ENCODE data around the gene TSPAN14.

TSPAN14 gene

DNA sequence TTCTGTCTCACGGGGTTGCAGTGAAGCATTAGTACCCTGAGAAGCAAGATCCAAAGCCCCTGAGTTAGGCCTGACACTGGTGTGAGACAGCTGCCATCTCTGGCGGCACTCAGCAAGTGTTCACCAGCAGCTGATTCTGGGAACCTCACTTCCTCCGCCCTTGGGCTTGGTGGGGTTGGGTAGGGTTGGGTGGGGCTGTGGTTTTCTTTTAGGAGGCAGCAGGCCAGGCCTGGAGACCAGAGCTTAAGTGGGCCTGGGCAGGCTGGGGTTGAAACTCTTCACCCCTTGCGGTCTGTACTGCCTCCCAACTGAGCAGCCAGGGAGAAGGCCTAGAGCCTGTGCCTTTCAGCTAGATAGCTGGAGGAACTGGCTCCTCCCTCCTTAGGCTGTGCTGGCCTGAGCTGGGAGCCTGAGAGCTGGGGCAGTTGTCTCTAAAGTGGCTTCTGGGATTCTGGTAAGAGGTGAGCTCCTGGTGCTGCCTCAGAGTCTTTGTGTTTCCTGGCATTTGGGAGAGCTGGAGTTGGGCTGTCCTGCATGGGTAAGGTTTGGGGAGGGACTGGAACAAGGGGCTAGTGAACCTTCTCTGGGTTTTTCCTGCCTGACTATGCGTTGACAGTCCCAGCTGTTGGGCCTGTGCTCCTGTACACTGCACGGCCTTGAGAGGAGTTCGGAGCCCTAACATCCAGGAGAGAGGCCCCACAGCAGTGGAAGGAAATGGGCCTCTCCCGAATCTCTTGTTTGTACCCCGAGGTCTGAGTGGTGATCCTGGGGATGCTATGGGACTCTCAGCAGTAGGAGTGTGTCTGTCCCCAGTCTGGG lies 5.1 kb downstream of the TSPAN14 start:
- Histone ChIP-seq H3K4me3 (ENCODE audit: low read length) (no peak overlapping the region), H3K9me3 (ENCODE audit: control insufficient read depth, low read depth, low read length) (no peaks in the 10 kb centered on the region), H3K27ac (ENCODE audit: low read length) (no peak overlapping the region), H3K4me1 (ENCODE audit: control insufficient read depth, low read depth, low read length) (peaks cover 66% of the 10 kb centered on the region), H3K36me3 (ENCODE audit: control insufficient read depth, low read depth, low read length) (no peaks in the 10 kb centered on the region), H3K9ac (ENCODE audit: low read length) (no peak overlapping the region), H3K27me3 (ENCODE audit: control insufficient read depth, insufficient read depth, low read length) (peaks cover 9% of the 10 kb centered on the region)

DNA sequence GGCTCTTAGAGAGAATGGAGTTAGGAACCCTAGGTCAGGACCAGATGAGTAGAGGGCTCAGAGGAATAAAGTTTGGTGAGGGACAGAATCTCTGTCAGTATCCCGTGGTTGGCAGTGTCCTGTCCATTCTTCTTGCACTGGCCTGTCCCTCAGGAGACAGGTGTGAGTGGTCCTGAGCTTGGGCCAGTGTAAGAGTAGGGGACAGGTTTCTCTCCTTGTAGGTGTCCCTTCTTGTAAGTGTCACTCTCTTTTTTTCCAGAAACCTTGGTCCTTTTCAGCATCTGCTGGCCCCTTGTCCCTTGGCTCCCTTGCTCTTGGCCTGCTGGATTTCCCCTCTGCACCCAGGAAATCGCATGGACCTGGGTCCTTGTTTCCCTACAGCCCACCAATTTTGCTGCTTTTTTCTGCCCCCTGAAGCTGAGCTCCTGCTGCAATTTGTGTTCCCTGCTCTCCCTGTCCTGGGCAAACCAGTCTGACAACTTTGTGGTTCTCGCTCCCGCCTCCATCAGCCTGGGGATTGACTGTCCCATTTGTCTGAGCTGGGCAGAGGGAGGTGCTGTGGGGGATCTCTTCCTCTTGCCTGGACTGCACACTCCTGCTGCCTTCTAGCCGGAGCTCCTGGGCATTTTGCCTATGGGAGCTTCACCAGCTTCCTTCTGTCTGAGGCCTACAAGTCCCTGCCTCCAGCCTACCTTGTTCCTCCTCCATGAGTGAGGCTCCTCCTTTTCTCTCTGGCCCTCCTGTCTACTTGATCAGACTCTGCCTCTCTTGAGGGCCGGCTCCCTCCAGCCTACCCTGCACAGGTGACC lies 6.5 kb downstream of the TSPAN14 start:
- Histone ChIP-seq H3K27me3 (ENCODE audit: control insufficient read depth, insufficient read depth, low read length) (peaks cover 6% of the 10 kb centered on the region), H3K4me1 (ENCODE audit: control insufficient read depth, low read depth, low read length) (peaks cover 74% of the 10 kb centered on the region), H3K4me3 (ENCODE audit: low read length) (peak overlapping the region; percentile 28), H3K27ac (ENCODE audit: low read length) (peak overlapping the region; percentile 32), H3K9ac (ENCODE audit: low read length) (peak overlapping the region; percentile 8), H3K36me3 (ENCODE audit: control insufficient read depth, low read depth, low read length) (no peaks in the 10 kb centered on the region), H3K9me3 (ENCODE audit: control insufficient read depth, low read depth, low read length) (no peaks in the 10 kb centered on the region)

DNA sequence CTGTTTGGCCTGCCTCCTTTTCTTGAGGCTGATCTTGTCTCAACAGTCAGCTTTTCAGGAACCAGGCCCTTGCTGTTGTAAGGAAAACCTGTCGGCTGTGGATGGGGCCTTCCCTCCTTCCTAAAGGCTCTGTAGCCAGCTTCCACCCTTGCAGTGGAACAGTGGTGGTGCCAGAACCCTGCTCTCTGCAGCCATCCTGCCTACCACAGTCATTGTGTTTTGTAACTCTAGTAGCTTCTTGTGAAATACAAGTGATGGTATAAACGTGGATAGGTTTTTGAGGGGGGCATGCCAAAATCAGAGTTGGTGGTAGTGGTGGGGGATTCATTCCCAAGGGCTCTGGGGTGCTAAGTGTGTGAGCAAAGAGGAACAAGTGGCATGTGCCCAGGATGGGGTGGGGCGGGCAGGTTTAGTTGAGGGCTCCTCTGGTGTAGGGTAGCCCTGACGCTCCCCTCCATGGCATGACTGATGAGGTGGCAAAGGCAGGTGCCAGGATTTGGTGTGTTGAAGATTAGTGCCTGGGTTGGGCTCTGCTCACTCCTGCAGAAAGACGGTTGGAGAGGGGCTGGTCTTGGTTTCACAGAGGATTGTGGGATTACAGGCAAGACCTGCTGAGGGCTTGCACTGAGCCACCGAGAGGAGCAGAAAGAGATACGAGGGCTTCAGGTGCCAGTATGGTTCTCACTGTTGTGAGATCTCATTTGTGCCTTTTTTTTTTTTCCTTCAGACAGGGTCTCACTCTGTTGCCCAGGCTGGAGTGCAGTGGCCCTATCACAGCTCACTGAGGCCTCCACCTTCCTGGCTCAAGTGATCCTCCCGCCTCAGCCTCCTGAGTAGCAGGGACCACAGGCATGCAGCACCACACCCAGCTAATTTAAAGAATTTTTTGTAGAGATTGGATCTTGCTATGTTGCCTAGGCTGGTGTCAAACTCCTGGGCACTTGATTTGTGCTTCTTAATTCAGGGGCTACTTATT lies 7.4 kb downstream of the TSPAN14 start:
- Histone ChIP-seq H3K9ac (ENCODE audit: low read length) (no peak overlapping the region), H3K36me3 (ENCODE audit: control insufficient read depth, low read depth, low read length) (no peaks in the 10 kb centered on the region), H3K4me1 (ENCODE audit: control insufficient read depth, low read depth, low read length) (peaks cover 77% of the 10 kb centered on the region), H3K9me3 (ENCODE audit: control insufficient read depth, low read depth, low read length) (no peaks in the 10 kb centered on the region), H3K4me3 (ENCODE audit: low read length) (no peak overlapping the region), H3K27ac (ENCODE audit: low read length) (no peak overlapping the region), H3K27me3 (ENCODE audit: control insufficient read depth, insufficient read depth, low read length) (peaks cover 7% of the 10 kb centered on the region)

DNA sequence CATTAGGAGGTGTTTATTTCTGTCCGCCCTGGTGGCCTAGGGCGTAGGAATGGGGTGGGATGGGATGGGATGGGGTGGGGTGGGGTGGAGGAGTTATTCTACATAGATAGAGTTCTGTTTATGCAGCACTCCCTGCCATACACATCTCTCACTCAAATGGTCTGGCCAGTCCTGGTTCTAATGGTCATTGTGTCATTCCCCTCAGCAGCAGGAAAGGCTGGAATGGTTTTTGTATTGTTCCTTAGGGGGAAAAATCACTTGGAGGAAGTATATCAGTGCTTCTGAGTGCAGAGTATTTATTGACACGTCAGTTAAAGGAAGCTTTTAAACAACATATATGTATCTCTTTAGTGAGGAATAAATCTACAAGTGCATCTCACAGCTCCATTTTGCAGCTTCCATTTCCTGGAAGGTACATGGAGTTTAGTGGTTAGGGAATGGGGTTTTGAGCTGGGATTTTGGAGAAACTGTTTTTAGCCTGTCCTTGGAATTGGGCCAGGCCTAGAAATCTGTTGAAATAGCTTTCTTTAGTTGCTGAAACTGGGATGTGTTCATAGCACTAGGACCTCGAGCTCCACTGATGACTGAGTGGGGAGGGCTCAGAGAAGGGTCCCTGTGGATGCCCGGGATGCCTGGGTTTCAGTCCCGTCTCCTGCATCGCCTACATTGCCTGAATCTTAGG lies 8.3 kb downstream of the TSPAN14 start:
- Histone ChIP-seq H3K36me3 (ENCODE audit: control insufficient read depth, low read depth, low read length) (no peaks in the 10 kb centered on the region), H3K4me1 (ENCODE audit: control insufficient read depth, low read depth, low read length) (peaks cover 86% of the 10 kb centered on the region), H3K9ac (ENCODE audit: low read length) (no peak overlapping the region), H3K27ac (ENCODE audit: low read length) (no peak overlapping the region), H3K4me3 (ENCODE audit: low read length) (no peak overlapping the region), H3K9me3 (ENCODE audit: control insufficient read depth, low read depth, low read length) (no peaks in the 10 kb centered on the region), H3K27me3 (ENCODE audit: control insufficient read depth, insufficient read depth, low read length) (peaks cover 16% of the 10 kb centered on the region)

DNA sequence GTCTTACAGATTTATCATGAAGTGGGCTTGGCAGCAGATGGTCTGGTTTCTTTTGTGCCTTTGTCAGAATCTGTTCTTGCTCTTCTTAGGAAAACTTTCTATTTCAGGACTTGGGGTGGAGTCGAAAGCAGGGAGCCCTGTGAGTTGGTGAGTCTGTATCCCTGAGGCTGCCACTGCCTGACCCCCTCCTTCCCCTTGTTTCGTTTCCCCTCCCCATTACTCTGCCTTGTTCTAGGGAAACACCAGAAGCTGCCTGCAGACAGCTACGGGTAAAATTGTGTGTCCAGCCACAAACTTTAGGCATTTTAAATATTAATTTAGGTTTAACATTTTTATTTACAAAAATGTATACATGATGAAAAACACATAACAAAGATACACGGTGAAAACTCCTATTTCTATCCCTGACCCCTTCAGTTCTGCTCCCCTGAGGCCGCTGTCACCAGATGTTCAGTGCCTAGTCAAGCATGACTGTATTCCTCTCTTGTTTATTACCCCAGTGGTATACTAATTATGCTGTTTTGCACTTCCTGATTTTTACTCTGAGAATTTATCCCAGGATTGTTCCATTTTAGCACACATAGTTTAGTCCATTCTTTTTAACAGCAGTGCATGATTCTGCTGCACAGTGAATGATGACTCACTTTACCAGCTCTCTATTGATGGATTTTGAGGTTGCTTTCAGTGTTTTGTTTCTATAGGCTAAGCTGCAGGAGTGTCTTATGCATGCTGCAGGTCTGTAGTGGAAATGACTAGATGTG lies 9.1 kb downstream of the TSPAN14 start:
- no peak overlapping the region for H3K27ac ChIP-seq (ENCODE audit: low read length)
- no peak overlapping the region for H3K4me3 ChIP-seq (ENCODE audit: low read length)
- H3K4me1 ChIP-seq (ENCODE audit: control insufficient read depth, low read depth, low read length): peaks cover 88% of the 10 kb centered on the region
- no peaks in the 10 kb centered on the region for H3K9me3 ChIP-seq (ENCODE audit: control insufficient read depth, low read depth, low read length)
- H3K9ac ChIP-seq (ENCODE audit: low read length): no peak overlapping the region
- H3K36me3 ChIP-seq (ENCODE audit: control insufficient read depth, low read depth, low read length): no peaks in the 10 kb centered on the region
- H3K27me3 ChIP-seq (ENCODE audit: control insufficient read depth, insufficient read depth, low read length): peaks cover 19% of the 10 kb centered on the region

DNA sequence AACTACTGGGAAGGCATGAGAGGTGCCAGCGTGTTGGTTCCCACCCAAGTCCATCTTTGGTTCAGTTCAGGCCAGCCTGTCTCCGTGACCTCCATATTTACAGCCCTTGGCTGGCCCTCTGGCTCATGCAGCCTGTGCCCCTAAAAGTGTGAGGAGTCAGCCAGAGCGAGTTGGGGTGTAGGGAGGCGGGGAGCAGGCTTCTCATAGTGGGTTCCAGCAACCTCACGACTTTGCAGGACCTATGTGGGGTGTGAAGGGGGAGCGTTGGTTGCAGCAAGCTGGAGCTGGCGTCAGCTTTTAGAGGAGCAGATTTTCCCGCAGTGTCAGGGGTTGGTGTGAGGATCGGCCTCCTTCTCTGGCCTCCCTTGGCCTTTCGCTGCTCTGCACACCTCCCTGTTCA lies 9.8 kb downstream of the TSPAN14 start:
- Histone ChIP-seq H3K4me3 (ENCODE audit: low read length) (no peak overlapping the region), H3K36me3 (ENCODE audit: control insufficient read depth, low read depth, low read length) (no peaks in the 10 kb centered on the region), H3K9ac (ENCODE audit: low read length) (peak overlapping the region; percentile 60), H3K27me3 (ENCODE audit: control insufficient read depth, insufficient read depth, low read length) (peaks cover 25% of the 10 kb centered on the region), H3K9me3 (ENCODE audit: control insufficient read depth, low read depth, low read length) (no peaks in the 10 kb centered on the region), H3K4me1 (ENCODE audit: control insufficient read depth, low read depth, low read length) (peaks cover 82% of the 10 kb centered on the region), H3K27ac (ENCODE audit: low read length) (peak overlapping the region; percentile 84)

DNA sequence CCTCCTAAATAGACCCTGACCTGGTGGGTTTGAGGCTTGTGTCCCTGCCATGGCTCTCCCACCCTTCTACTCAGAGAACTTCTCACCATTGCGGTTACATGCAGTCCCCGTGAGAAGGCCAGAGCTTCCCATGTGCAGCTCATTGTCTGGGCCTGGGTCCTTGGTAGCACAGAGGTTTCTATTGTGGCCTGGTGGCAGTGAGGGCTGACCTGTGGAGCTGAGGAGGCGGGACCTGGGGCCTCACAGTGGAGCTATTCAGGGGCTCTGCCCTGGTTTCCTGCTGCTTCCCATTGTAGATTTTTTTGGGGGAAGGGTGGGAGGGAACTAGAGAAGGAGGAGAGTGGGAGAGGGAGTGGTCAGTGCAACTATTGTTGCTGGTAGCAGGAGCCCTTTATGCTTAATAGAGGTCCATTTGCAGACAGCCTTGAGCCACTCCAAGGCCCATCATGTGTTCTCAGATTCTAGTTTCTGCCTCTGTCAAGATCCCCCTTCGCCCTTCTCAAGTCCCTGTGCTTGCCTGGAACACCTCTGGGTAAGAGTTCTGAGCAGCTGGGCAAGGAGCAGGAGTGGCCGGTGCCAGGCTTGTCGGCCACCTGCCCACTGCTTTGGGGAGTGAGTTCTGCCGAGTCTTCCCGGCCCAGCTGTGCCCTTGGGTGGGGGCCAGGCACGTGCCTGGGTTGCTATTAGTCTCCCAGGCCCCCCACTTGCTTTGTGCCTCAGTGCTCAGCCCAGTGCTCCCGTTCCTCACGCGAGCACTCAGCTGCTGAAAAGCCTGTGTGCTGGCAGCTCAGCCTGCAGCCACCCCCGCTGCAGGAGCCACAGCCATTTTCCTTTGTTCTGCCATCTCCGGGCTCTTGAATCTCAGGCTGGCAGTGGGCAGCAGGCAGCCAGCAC lies 10.7 kb downstream of the TSPAN14 start:
- H3K9me3 ChIP-seq (ENCODE audit: control insufficient read depth, low read depth, low read length): no peaks in the 10 kb centered on the region
- no peaks in the 10 kb centered on the region for H3K36me3 ChIP-seq (ENCODE audit: control insufficient read depth, low read depth, low read length)
- peak overlapping the region; percentile 51 for H3K4me3 ChIP-seq (ENCODE audit: low read length)
- peak overlapping the region; percentile 67 for H3K9ac ChIP-seq (ENCODE audit: low read length)
- H3K27ac ChIP-seq (ENCODE audit: low read length): peak overlapping the region; percentile 84
- peaks cover 73% of the 10 kb centered on the region for H3K4me1 ChIP-seq (ENCODE audit: control insufficient read depth, low read depth, low read length)
- H3K27me3 ChIP-seq (ENCODE audit: control insufficient read depth, insufficient read depth, low read length): peaks cover 31% of the 10 kb centered on the region

DNA sequence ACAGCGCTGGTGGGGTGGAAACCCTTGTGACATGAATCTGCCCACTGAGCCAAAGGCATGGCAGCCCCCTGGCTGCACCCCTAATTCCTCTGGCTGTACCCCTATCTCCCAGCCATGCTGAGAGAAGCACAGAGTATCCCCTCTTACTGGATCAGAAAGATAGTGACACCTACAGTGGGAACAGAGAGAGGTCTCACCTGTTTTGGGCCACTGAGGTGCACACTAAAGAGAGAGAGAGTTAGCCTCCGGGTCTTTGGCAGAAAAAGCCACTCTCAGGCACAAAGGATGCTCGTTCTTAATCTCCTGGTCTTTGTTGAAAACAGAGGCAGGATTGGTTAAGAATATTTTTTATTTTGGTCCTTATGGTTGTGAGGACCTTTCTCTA lies 11.3 kb downstream of the TSPAN14 start:
- peak overlapping the region; percentile 67 for H3K9ac ChIP-seq (ENCODE audit: low read length)
- peak overlapping the region; percentile 66 for H3K27ac ChIP-seq (ENCODE audit: low read length)
- peaks cover 66% of the 10 kb centered on the region for H3K4me1 ChIP-seq (ENCODE audit: control insufficient read depth, low read depth, low read length)

DNA sequence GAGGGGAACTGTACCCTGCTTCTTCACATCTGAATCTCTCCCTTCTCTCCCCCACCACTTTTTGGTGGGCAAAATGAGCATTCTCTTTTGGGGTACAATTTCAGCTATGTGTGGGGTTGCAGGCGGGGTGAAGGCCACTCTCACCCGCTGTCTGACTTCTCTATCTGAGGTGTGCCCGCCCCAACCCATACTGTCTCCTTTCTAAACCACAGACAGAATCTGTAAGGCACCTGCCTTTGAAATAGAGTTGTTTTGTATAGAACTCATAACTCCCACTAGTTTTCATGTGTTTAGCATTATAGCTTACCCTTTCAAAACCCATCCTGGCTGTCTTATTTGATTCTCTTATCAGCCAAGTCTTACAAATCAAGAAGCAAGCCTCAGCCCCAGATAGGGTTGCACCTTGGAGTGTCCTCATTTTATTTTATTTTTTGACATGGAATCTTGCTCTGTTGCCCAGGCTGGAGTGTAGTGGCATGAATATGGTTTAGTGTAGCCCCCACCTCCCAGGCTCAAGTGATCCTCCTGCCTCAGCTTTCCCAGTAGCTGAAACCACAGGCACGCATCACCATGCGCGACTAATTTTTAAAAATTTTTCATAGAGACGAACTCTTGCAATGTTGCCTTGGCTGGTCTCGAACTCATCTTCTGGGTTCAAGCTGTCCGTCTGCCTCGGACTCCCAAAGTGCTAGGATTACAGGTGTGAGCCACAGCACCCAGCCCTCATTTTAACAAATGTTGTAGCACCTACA lies 11.9 kb downstream of the TSPAN14 start:
- Histone ChIP-seq H3K27me3 (ENCODE audit: control insufficient read depth, insufficient read depth, low read length) (peaks cover 31% of the 10 kb centered on the region), H3K27ac (ENCODE audit: low read length) (no peak overlapping the region), H3K4me3 (ENCODE audit: low read length) (peak overlapping the region; percentile 51), H3K36me3 (ENCODE audit: control insufficient read depth, low read depth, low read length) (no peaks in the 10 kb centered on the region), H3K9ac (ENCODE audit: low read length) (peak overlapping the region; percentile 67), H3K4me1 (ENCODE audit: control insufficient read depth, low read depth, low read length) (peaks cover 62% of the 10 kb centered on the region), H3K9me3 (ENCODE audit: control insufficient read depth, low read depth, low read length) (no peaks in the 10 kb centered on the region)

More for the DNA sequence above, 11.3 kb downstream of the TSPAN14 start:
- no peaks in the 10 kb centered on the region for H3K9me3 ChIP-seq (ENCODE audit: control insufficient read depth, low read depth, low read length)
- peaks cover 31% of the 10 kb centered on the region for H3K27me3 ChIP-seq (ENCODE audit: control insufficient read depth, insufficient read depth, low read length)
- H3K4me3 ChIP-seq (ENCODE audit: low read length): peak overlapping the region; percentile 51
- no peaks in the 10 kb centered on the region for H3K36me3 ChIP-seq (ENCODE audit: control insufficient read depth, low read depth, low read length)
